Stomach smooth muscle (tissue), 2 donors: Measurements from ENCODE around the gene LAMTOR4.
A peak's percentile ranks its signal among the peaks of the same experiment; 100 is the strongest.

ENCODE experiments used
- H3K27ac ChIP-seq: one replicate; pipeline ENCODE4 v1.7.0; 2013; ENCODE audit warnings: mild to moderate bottlenecking, low read length, inconsistent platforms
- H3K27me3 ChIP-seq, 2 donors: one replicate each; pipeline ENCODE4 v1.7.0; 2013; ENCODE audit warnings: low read length in 2 of 2; ENCODE audit not compliant: insufficient read depth in 2 of 2, control insufficient read depth in 1 of 2
- H3K36me3 ChIP-seq, 2 donors: one replicate each; pipeline ENCODE4 v1.7.0; 2013; ENCODE audit warnings: low read length in 2 of 2; ENCODE audit not compliant: control insufficient read depth in 2 of 2, insufficient read depth in 2 of 2
- H3K4me1 ChIP-seq: one replicate; pipeline ENCODE4 v1.7.0; 2013; ENCODE audit warnings: low read length; ENCODE audit not compliant: control insufficient read depth, insufficient read depth
- H3K4me3 ChIP-seq, 2 donors: one replicate each; pipeline ENCODE4 v1.7.0; 2013; ENCODE audit warnings: low read length in 2 of 2
- H3K9ac ChIP-seq, 2 donors: one replicate each; pipeline ENCODE4 v1.7.0; 2013; ENCODE audit warnings: low read length in 2 of 2, mild to moderate bottlenecking in 1 of 2
- H3K9me3 ChIP-seq, 2 donors: one replicate each; pipeline ENCODE4 v1.7.0; 2013; ENCODE audit warnings: low read length in 2 of 2; ENCODE audit not compliant: control insufficient read depth in 2 of 2
- donor health status: healthy.
- donor health status: Pancreatic carcinoma.

LAMTOR4 gene

DNA sequence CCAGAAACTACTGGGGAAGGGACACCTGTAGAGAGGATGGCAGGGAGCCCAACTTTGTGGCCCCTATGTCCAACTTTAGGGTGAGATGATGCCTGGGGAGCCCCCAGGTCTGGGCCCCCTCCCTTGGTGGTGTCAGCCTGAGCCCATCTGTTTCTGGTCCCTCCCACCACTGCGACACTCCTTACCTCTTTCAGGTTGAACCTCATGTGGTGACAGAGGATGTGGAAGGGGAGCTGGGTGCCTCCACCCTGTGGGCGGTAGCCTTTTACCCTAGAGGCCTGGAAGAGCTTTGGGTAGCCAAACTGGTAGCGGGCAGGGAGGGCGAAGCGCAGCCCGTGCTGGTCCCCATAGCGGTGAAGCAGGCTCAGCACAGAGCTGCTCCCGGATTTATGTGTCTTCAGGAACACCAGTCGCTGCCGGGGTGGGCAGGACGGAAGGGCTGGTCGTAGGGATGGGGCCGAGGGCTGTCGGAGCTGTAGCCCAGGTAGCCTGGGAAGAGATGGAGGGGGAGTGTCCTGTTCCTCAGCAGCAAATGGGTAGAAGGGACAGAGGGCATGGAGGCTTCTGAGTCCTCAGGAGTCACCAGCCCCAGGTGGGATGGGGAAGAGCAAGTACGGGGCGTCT is 17.7 kb downstream of the LAMTOR4 start:
- H3K27me3 ChIP-seq = peaks cover 8 to 12% of the 10 kb centered on the region in 2 donors
- H3K9ac ChIP-seq = no peak overlapping the region
- H3K4me1 ChIP-seq = peaks cover 16% of the 10 kb centered on the region
- H3K36me3 ChIP-seq = no peaks in the 10 kb centered on the region
- H3K9me3 ChIP-seq = no peaks in the 10 kb centered on the region
- H3K27ac ChIP-seq = no peak overlapping the region
- no peak overlapping the region for H3K4me3 ChIP-seq

DNA sequence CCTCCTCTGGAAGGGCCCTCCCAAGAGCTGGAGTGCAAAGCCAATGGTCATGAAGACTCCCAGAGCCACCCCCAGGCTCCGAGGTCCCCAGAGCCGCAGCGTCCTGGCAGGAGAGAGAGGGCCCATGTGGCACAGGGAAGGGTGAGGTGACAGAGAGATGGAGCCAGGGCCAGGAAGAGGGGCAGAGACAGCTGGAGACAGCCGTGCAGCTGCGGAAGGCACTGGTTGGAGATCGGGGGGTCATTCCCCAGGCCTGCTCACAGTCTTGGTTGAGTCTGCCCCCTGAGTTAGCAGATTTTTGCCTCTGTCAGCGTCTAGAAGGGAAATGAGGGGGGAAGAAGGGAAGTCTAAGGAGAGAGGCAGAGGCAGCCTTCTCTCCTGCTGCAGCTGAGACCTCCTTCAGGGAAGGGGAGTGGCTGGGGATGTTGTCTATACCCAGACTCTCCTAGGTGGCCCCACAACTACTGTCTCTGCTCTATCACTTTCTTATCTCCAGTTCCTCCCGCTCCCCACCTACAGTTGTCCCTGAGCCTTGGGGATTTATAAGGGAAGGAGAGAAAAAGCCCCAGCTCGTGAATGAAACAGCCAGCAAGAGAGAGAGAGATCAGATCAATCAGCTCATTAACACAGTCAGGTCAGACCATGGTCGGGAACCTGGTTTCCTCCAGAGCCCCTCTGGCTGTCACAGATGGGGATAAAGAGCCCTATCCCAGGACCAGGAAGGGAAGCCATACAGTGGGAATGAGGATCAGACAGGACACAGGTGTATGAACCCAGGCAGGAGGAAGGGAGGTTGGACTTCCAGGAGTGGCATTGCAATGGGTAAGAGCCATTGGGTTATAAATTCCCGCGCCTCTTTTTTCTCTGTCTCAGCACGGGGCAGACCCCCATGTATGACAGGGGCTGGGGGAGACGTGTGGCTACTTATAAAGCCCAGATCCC is 18.5 kb downstream of the LAMTOR4 start:
- Histone ChIP-seq H3K36me3 (no peaks in the 10 kb centered on the region), H3K4me3 (peak overlapping the region in 1 of 2 donors; percentile 75), H3K9me3 (no peaks in the 10 kb centered on the region), H3K4me1 (peaks cover 21% of the 10 kb centered on the region), H3K27me3 (peaks cover 14 to 16% of the 10 kb centered on the region in 2 donors), H3K27ac (peak overlapping the region; percentile 11), H3K9ac (peak overlapping the region in 1 of 2 donors; percentile 74)

DNA sequence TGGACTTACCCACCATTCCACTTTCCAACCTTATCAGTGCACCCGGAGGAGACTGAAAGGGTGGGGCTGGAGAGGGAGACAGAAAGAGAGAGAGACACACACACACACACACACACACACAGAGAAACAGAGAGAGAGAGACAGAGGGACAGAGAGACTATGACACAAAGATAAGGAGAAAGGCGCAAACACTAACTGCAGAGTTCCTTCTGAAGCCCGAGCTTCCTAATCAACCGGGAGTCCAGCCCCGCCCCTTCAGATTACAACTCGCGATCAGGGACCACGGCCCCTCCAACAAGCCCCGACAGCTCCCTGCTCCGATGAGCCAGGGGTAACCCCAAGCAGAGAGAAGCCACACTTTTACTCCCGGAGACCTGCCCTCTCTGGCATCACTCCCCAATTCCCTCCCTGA is 19.2 kb downstream of the LAMTOR4 start:
- H3K4me1 ChIP-seq = peaks cover 21% of the 10 kb centered on the region
- no peaks in the 10 kb centered on the region for H3K36me3 ChIP-seq
- H3K9me3 ChIP-seq = no peaks in the 10 kb centered on the region
- H3K27ac ChIP-seq = peak overlapping the region; percentile 11
- peak overlapping the region; percentile 62 to 74 for H3K9ac ChIP-seq
- H3K27me3 ChIP-seq = peaks cover 14 to 16% of the 10 kb centered on the region in 2 donors
- peak overlapping the region; percentile 75 to 81 for H3K4me3 ChIP-seq

DNA sequence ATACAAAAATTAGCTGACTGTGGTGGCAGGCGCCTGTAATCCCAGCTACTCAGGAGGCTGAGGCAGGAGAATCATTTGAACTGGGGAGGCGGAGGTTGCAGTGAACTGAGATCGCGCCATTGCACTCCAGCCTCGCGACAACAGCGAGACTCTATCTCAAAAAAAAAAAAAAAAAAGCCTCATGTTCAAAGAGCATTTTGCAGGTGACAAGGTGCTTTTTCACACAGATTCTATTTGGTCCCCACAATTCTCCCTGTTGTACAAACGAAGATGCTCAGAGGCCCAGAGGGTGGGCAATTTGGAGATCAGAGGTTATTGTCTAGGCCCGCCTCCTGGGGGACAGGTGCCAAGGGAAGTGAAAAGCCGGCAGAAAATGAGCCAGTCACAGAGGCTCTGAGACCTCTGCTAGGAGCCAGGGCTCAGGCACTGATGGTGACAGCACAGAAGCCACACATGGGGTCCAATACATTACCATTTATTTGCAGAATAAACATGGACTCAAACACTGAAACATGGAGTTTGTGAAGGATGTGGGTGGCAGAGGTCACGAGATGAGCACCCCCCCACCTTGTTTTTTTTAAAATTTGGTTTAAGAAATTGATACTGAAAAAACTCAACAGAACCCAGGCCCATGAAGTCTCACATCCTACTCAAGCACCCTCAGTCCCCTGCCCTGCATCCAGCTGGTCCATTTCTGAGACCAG is 20.6 kb downstream of the LAMTOR4 start:
- H3K9me3 ChIP-seq = no peaks in the 10 kb centered on the region
- no peak overlapping the region for H3K4me3 ChIP-seq
- no peaks in the 10 kb centered on the region for H3K36me3 ChIP-seq
- peaks cover 21% of the 10 kb centered on the region for H3K4me1 ChIP-seq
- H3K27me3 ChIP-seq = peaks cover 12 to 16% of the 10 kb centered on the region in 2 donors
- no peak overlapping the region for H3K27ac ChIP-seq
- H3K9ac ChIP-seq = no peak overlapping the region

- no peaks in the 10 kb centered on the region for H3K36me3 ChIP-seq
- H3K27me3 ChIP-seq = peaks cover 12 to 16% of the 10 kb centered on the region in 2 donors
- H3K27ac ChIP-seq = no peak overlapping the region
- H3K4me1 ChIP-seq = peaks cover 21% of the 10 kb centered on the region
- no peaks in the 10 kb centered on the region for H3K9me3 ChIP-seq
- no peak overlapping the region for H3K4me3 ChIP-seq
- no peak overlapping the region for H3K9ac ChIP-seq
Measured at GRCh38 chr7:100170101-100170897, 21.6 kb downstream of the LAMTOR4 start.

GRCh38 chr7:100171087-100171681 is 22.5 kb downstream of the LAMTOR4 start:
- H3K27me3 ChIP-seq = peaks cover 12 to 16% of the 10 kb centered on the region in 2 donors
- H3K4me1 ChIP-seq = peaks cover 21% of the 10 kb centered on the region
- peak overlapping the region in 1 of 2 donors; percentile 40 for H3K4me3 ChIP-seq
- no peak overlapping the region for H3K9ac ChIP-seq
- no peak overlapping the region for H3K27ac ChIP-seq
- no peaks in the 10 kb centered on the region for H3K9me3 ChIP-seq
- H3K36me3 ChIP-seq = no peaks in the 10 kb centered on the region

DNA sequence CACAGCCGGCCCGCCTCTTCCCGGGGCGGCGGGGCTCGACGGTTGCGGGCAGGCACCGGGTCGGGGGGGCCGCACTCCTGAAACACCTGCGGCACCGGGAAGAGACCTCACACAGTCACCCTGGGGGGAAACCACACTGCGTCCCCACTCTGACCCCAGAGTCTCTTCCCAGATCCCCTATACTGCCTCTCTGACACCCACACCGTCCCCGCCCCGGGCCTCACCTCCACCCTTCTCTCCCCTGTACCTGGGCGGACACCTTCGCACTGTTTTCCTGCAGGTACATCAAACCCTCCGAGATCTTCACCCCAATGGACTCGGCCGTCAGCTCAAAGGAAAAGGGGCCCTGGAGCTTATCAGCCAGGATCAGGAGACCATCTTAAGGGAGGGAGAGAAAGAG is 23.1 kb downstream of the LAMTOR4 start:
- Histone ChIP-seq H3K4me3 (no peak overlapping the region), H3K27me3 (peaks cover 9 to 16% of the 10 kb centered on the region in 2 donors)

GRCh38 chr7:100173806-100174495 is 25.2 kb downstream of the LAMTOR4 start:
- no peaks in the 10 kb centered on the region for H3K36me3 ChIP-seq
- H3K27ac ChIP-seq = no peak overlapping the region
- H3K9ac ChIP-seq = no peak overlapping the region
- H3K9me3 ChIP-seq = no peaks in the 10 kb centered on the region
- peaks cover 17% of the 10 kb centered on the region for H3K4me1 ChIP-seq
- no peak overlapping the region for H3K4me3 ChIP-seq
- H3K27me3 ChIP-seq = peaks cover 6 to 16% of the 10 kb centered on the region in 2 donors

More for the DNA sequence above, 23.1 kb downstream of the LAMTOR4 start:
- H3K9me3 ChIP-seq = no peaks in the 10 kb centered on the region
- H3K9ac ChIP-seq = no peak overlapping the region
- H3K36me3 ChIP-seq = no peaks in the 10 kb centered on the region
- peaks cover 26% of the 10 kb centered on the region for H3K4me1 ChIP-seq
- H3K27ac ChIP-seq = no peak overlapping the region

DNA sequence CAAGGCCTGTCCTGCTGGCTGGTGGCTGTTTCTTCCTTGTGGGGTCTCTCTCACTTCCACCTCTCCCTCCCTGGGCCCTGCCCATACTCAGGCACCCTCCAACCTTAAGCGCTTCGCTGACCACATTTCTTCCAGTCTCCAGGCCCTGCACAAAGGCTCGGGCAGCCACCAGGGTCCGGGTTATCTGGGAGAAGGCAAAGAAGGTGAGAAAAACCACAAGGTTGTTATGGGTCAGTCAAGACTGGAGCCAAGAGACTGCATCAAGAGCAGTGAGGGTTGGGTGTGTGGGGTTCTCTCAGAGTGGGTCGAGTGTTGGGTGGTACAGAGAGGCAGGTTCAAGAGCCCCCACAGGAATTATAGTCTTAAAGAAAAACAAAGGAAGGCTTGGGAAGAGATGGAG is 25.9 kb downstream of the LAMTOR4 start:
- H3K27ac ChIP-seq = no peak overlapping the region

More for the DNA sequence above, 25.9 kb downstream of the LAMTOR4 start:
- Histone ChIP-seq H3K9me3 (no peaks in the 10 kb centered on the region), H3K9ac (no peak overlapping the region), H3K27me3 (peaks cover 6 to 16% of the 10 kb centered on the region in 2 donors), H3K36me3 (no peaks in the 10 kb centered on the region), H3K4me1 (peaks cover 17% of the 10 kb centered on the region), H3K4me3 (no peak overlapping the region)
